A549 (cell line): ENCODE data around the gene SPATA13. TPM values are rescaled to one million over a fixed set of nuclear protein-coding genes. Genes with fewer than 3 reads are reported as not detected.

Source experiments
- ATAC-seq, 2 experiments: fragments of 200-7000 bp in 1 of 2; fragments of >200 bp in 1 of 2; cut with Nextera tagmentation in 1 of 2; cut with Tn5 transposase in 1 of 2; 3 replicates each; pipeline versions ENCODE4 v1.8.0 to v1.9.1; 2018 to 2020; ENCODE audit warnings: mild to moderate bottlenecking in 1 of 2, moderate library complexity in 1 of 2
- CTCF ChIA-PET: fragments of 300-600 bp; sonication (Branson Sonifier 250); formaldehyde crosslinking; extraction: SDS; loops from one replicate; lab custom pipeline; 2021; ENCODE audit warnings: antibody characterized with exemption, inconsistent platforms; lab: Yijun Ruan, JAX
- POLR2A ChIA-PET: fragments of 350-600 bp; formaldehyde crosslinking; extraction: SDS; loops from one replicate; lab custom pipeline; 2021; ENCODE audit warnings: antibody characterized with exemption, inconsistent platforms; lab: Yijun Ruan, JAX
- DNase-seq, 2 experiments: peaks; one replicate each; pipeline versions ENCODE4 v3.0.0 to v3.0.0-alpha.2; 2011 to 2016; ENCODE audit warnings: low read depth in 1 of 2, low spot score in 1 of 2
- FAIRE-seq: peaks from 2 replicates; lab custom pipeline; 2011; peaks lifted over from hg19 to GRCh38; lab: Jason Lieb, UNC
- H3K27ac ChIP-seq, 2 experiments: fragments of >200 bp; sonication (Bioruptor Twin); formaldehyde crosslinking; 3 replicates each; pipeline ENCODE4 v1.5.1; 2016 to 2017
- H3K4me1 ChIP-seq: fragments of >200 bp; sonication (Bioruptor Twin); formaldehyde crosslinking; 3 replicates; pipeline ENCODE4 v1.6.1; 2016
- H3K4me2 ChIP-seq: fragments of >200 bp; sonication (Bioruptor Twin); formaldehyde crosslinking; 3 replicates; pipeline ENCODE4 v1.6.1; 2016
- H3K4me3 ChIP-seq: fragments of >200 bp; sonication (Bioruptor Twin); formaldehyde crosslinking; 3 replicates; pipeline ENCODE4 v1.5.1; 2016
- H3K9me3 ChIP-seq: fragments of >200 bp; sonication (Bioruptor Twin); formaldehyde crosslinking; 3 replicates; pipeline ENCODE4 v1.6.1; 2016
- EHF ChIP-seq: fragments of 250-450 bp; sonication (Bioruptor Pico); IDR thresholded peaks from 2 replicates; pipeline ENCODE4 v1.5.0; 2020; ENCODE audit warnings: mild to moderate bottlenecking
- ESRRA ChIP-seq: fragments of 150-350 bp; IDR thresholded peaks from 2 replicates; pipeline ENCODE4 v1.6.1; 2014; ENCODE audit warnings: mild to moderate bottlenecking, low read length, borderline replicate concordance
- FOSB ChIP-seq: fragments of 250-450 bp; sonication (Bioruptor Pico); IDR thresholded peaks from 2 replicates; pipeline ENCODE4 v1.5.0; 2020; ENCODE audit warnings: mild to moderate bottlenecking, moderate library complexity
- HDAC2 ChIP-seq: fragments of 200-600 bp; sonication (generic); IDR thresholded peaks from 2 replicates; pipeline ENCODE4 v1.6.1; 2016
- KDM1A ChIP-seq: fragments of 200-600 bp; sonication (generic); IDR thresholded peaks from 2 replicates; pipeline ENCODE4 v1.6.1; 2016; ENCODE audit warnings: low read depth, mild to moderate bottlenecking
- MAFK ChIP-seq: fragments of 450-650 bp; IDR thresholded peaks from 2 replicates; pipeline ENCODE4 v1.6.1; 2014; ENCODE audit not compliant: partially characterized antibody
- NPAS2 ChIP-seq: fragments of 250-450 bp; sonication (Bioruptor Pico); IDR thresholded peaks from 2 replicates; pipeline ENCODE4 v1.8.0; 2022; ENCODE audit warnings: mild to moderate bottlenecking, moderate library complexity, borderline replicate concordance
- NR3C1 ChIP-seq: fragments of >200 bp; sonication (Bioruptor Twin); formaldehyde crosslinking; IDR thresholded peaks from 3 replicates; pipeline ENCODE4 v1.6.1; 2017
- RARB ChIP-seq: fragments of 250-450 bp; sonication (Bioruptor Pico); IDR thresholded peaks from 2 replicates; pipeline ENCODE4 v1.8.0; 2021; ENCODE audit warnings: mild to moderate bottlenecking, moderate library complexity
- RFX5 ChIP-seq: fragments of 450-650 bp; IDR thresholded peaks from 2 replicates; pipeline ENCODE4 v1.7.1; 2014; ENCODE audit warnings: antibody characterized with exemption, mild to moderate bottlenecking, moderate library complexity
- SMC3 ChIP-seq: fragments of >200 bp; sonication (Bioruptor Twin); formaldehyde crosslinking; IDR thresholded peaks from 3 replicates; pipeline ENCODE4 v1.6.1; 2018; ENCODE audit warnings: inconsistent platforms
- WGBS: methylation state at CpG from one replicate; pipeline ENCODE4 v1.1.6; 2017; ENCODE audit errors: missing lambda C conversion rate; 5-methylcytosine and 5-hydroxymethylcytosine counted together
- polyA plus RNA-seq, 4 experiments: library from polyadenylated mRNA; depleted of rRNA in 3 of 4; stranded (reverse); fragments of >200 nt; fragmentation: RNase III in 1 of 4; extraction: RNeasy Plus Mini Kit Qiagen cat#74134 plus additional on column Dnase treatment in 1 of 4; gene quantifications; 2 replicates in 3 of 4; 3 replicates in 1 of 4; pipeline ENCODE4 v1.2.3, GENCODE V29; 2011 to 2017
- TF ChIP-seq, protein P1 (sequence below): fragments of 200-600 bp; sonication (generic); IDR thresholded peaks from 2 replicates; pipeline ENCODE4 v1.6.1; 2016; ENCODE audit warnings: antibody characterized with exemption, mild to moderate bottlenecking, moderate library complexity
- TF ChIP-seq, protein P2 (sequence below): fragments of >200 bp; sonication (Bioruptor Twin); formaldehyde crosslinking; IDR thresholded peaks from 3 replicates; pipeline ENCODE4 v1.5.1; 2016
- TF ChIP-seq, protein P3 (sequence below): fragments of 250-450 bp; sonication (Bioruptor Pico); IDR thresholded peaks from 2 replicates; pipeline ENCODE4 v1.5.0; 2020; ENCODE audit warnings: low read depth, mild to moderate bottlenecking, moderate library complexity
- TF ChIP-seq, protein P4 (sequence below): fragments of 250-450 bp; sonication (Bioruptor Pico); IDR thresholded peaks from 2 replicates; pipeline ENCODE4 v1.5.0; 2021; ENCODE audit warnings: mild to moderate bottlenecking, moderate library complexity, borderline replicate concordance

Gene SPATA13
- polyA plus RNA-seq, 2 of the 4 experiments (the other 2 are of a cell fraction), result 3.1 to 6.3 TPM

DNA sequence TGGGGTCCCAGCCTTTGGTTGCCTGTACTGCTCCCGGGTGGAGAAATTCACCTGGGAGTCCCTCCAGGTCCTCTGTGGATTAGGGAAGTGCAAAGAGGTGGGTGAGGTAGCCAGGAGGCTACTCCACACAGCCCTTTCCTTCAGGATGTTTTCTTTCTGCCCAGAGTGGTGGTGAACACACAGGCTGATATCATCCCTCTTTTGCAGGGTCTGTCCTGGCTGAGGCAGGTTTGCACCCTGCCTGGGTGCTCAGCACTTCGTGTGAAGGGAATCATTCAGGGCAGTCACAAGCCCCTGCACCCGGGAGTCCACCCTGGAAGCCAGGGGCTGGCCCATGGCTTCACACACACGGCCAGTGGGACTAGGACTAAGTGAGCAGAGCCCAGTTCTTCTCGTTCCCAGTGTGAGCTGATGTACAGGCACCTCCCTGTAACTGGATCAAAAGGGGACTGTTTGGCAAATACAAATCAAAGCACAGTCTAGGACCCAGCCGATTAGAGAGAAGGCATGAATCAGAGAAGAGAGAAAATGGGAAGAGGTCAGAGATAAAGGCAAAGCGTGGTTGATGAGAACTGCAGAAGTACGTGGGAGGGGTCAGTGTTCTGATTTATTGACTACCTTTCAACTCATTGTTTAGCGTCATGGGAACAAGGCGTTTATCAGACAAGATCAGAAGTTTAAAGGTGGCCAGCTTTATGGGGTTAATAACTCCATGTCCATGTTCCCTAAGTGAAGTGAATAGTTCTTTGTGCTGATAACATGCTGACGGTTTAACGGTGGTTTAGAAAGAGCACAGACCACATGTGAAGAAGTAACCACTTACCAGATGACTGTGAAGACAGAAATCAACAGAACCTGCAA, 30.4 kb upstream of the SPATA13 start (continued):
- TF ChIP-seq, protein P1, sequence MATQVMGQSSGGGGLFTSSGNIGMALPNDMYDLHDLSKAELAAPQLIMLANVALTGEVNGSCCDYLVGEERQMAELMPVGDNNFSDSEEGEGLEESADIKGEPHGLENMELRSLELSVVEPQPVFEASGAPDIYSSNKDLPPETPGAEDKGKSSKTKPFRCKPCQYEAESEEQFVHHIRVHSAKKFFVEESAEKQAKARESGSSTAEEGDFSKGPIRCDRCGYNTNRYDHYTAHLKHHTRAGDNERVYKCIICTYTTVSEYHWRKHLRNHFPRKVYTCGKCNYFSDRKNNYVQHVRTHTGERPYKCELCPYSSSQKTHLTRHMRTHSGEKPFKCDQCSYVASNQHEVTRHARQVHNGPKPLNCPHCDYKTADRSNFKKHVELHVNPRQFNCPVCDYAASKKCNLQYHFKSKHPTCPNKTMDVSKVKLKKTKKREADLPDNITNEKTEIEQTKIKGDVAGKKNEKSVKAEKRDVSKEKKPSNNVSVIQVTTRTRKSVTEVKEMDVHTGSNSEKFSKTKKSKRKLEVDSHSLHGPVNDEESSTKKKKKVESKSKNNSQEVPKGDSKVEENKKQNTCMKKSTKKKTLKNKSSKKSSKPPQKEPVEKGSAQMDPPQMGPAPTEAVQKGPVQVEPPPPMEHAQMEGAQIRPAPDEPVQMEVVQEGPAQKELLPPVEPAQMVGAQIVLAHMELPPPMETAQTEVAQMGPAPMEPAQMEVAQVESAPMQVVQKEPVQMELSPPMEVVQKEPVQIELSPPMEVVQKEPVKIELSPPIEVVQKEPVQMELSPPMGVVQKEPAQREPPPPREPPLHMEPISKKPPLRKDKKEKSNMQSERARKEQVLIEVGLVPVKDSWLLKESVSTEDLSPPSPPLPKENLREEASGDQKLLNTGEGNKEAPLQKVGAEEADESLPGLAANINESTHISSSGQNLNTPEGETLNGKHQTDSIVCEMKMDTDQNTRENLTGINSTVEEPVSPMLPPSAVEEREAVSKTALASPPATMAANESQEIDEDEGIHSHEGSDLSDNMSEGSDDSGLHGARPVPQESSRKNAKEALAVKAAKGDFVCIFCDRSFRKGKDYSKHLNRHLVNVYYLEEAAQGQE, result no peak
- TF ChIP-seq EHF (CRISPR knock-in tag) (no peak), RARB (no peak), NR3C1 (no peak), FOSB (CRISPR knock-in tag) (no peak), SMC3 (no peak)
- TF ChIP-seq, protein P2, sequence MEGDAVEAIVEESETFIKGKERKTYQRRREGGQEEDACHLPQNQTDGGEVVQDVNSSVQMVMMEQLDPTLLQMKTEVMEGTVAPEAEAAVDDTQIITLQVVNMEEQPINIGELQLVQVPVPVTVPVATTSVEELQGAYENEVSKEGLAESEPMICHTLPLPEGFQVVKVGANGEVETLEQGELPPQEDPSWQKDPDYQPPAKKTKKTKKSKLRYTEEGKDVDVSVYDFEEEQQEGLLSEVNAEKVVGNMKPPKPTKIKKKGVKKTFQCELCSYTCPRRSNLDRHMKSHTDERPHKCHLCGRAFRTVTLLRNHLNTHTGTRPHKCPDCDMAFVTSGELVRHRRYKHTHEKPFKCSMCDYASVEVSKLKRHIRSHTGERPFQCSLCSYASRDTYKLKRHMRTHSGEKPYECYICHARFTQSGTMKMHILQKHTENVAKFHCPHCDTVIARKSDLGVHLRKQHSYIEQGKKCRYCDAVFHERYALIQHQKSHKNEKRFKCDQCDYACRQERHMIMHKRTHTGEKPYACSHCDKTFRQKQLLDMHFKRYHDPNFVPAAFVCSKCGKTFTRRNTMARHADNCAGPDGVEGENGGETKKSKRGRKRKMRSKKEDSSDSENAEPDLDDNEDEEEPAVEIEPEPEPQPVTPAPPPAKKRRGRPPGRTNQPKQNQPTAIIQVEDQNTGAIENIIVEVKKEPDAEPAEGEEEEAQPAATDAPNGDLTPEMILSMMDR, result no peak

DNA sequence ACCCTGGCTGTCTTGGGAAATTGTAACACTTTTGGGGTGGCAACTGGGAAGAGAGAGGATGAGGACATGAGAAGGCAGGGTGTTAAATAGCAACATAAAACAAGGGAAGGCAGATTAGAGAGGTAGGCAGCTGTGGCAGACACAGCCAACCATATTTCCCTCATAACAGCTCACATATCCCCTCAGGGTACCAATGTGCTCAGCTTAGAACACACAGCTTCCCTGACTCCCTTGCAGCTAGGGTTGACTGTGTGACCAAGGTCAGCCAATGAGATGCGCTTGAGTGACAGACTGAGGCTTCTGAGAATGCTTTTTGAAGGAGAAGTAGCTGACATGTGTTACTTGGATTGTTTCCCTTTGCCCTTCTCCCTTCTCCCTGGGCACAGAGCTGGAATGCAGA, 28.8 kb upstream of the SPATA13 start:
- H3K27ac ChIP-seq, result no peak overlapping the region
- H3K9me3 ChIP-seq, result peaks cover 10% of the 10 kb centered on the region; the same call in 2 of the 3 replicates
- no peak overlapping the region for H3K4me2 ChIP-seq
- DNase-seq (no peak), ATAC-seq (no peak), FAIRE-seq (no peak)
- TF ChIP-seq HDAC2, result no peak
- ChIA-PET CTCF (interaction anchor here (0.9 kb wide), 1 partner anchor 88 kb away, joined by 3 read pairs; no protein-coding TSS in a partner anchor), POLR2A (no interaction called here)
- WGBS, result 100% methylated on average over 1 of the region's 1 CpG
- no peak overlapping the region for H3K4me3 ChIP-seq
- H3K4me1 ChIP-seq, result peaks cover 9% of the 10 kb centered on the region

DNA sequence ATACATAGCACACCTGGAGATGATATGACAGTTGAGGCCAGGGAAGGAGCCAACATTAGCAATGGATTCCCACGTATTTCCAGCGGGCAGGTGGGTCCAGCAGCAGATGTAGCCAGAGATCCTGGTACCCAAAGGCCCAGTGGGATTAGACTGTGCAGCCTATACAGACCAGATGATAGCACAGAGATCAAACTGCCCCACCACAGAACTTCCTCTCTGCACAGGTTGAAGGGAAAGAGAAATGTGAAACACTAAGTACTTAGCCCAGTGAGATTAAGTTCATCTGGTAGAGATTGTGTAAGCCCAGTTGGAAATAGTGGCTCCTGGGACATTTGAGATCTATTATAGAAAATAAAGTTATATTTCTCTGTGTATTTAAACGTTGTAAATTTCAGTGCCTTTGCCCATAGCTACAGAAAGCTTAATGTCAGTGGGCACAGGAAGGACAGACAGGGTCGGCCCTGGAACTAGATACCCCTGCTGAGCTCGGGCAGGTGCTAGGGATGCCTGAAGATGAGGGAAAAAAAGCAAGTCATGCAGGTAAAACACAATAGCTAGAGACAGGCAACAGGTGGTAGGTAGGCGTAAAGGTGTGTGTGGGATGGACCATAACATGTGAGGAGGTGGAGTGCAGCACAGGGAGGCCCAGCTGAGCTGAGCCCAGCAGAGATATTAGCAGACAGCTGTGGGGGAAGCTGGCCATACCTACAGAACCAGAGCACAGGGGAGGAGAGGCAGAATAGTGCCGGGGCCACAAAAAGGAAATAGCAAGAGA, 27.3 kb upstream of the SPATA13 start:
- CTCF ChIA-PET, result no interaction called here
- POLR2A ChIA-PET, result no interaction called here
- DNase-seq (no peak), ATAC-seq (no peak)
- Histone ChIP-seq H3K4me1 (no peaks in the 10 kb centered on the region), H3K4me2 (no peak overlapping the region)
- no peak for TF ChIP-seq RFX5
- TF ChIP-seq, protein P3, sequence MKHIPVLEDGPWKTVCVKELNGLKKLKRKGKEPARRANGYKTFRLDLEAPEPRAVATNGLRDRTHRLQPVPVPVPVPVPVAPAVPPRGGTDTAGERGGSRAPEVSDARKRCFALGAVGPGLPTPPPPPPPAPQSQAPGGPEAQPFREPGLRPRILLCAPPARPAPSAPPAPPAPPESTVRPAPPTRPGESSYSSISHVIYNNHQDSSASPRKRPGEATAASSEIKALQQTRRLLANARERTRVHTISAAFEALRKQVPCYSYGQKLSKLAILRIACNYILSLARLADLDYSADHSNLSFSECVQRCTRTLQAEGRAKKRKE (CRISPR knock-in tag), result no peak
- TF ChIP-seq, protein P2, result no peak
- TF ChIP-seq EHF (CRISPR knock-in tag), result no peak
- TF ChIP-seq MAFK, result no peak
- TF ChIP-seq, protein P4, sequence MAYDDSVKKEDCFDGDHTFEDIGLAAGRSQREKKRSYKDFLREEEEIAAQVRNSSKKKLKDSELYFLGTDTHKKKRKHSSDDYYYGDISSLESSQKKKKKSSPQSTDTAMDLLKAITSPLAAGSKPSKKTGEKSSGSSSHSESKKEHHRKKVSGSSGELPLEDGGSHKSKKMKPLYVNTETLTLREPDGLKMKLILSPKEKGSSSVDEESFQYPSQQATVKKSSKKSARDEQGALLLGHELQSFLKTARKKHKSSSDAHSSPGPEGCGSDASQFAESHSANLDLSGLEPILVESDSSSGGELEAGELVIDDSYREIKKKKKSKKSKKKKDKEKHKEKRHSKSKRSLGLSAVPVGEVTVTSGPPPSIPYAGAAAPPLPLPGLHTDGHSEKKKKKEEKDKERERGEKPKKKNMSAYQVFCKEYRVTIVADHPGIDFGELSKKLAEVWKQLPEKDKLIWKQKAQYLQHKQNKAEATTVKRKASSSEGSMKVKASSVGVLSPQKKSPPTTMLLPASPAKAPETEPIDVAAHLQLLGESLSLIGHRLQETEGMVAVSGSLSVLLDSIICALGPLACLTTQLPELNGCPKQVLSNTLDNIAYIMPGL (CRISPR knock-in tag), result no peak
- TF ChIP-seq, protein P1, result no peak
- no peak for TF ChIP-seq KDM1A
- TF ChIP-seq NPAS2 (CRISPR knock-in tag), result no peak
- TF ChIP-seq RARB, result no peak
- no peak for TF ChIP-seq ESRRA
- TF ChIP-seq, all 56 proteins: peak for 0
- Histone ChIP-seq H3K27ac (no peak overlapping the region), H3K9me3 (peaks cover 10% of the 10 kb centered on the region; the same call in 2 of the 3 replicates), H3K4me3 (no peak overlapping the region)
- WGBS, result 42% methylated on average over 7 of the region's 7 CpGs
- no peak for FAIRE-seq
